Panc1 (cell line): ENCODE results near the gene NCOA6. TPM values are rescaled to one million over a fixed set of nuclear protein-coding genes. Genes with fewer than 3 reads are reported as not detected.

Source experiments
- ATAC-seq: fragments of 200-7000 bp; cut with Tn5 transposase; 2 replicates; pipeline ENCODE4 v1.9.1; 2020; ENCODE audit warnings: mild to moderate bottlenecking, moderate library complexity
- BruUV-seq: library from RNA; stranded (reverse); fragments of 400-500 nt; replicated peaks from 2 replicates; lab custom pipeline; 2021; lab: Mats Ljungman, UMichigan
- CTCF ChIA-PET: fragments of 300-600 bp; sonication (Branson Sonifier 250); formaldehyde crosslinking; loops from one replicate; lab custom pipeline; 2022; ENCODE audit warnings: antibody characterized with exemption; lab: Charles Lee
- POLR2A ChIA-PET: fragments of 300-600 bp; sonication (Branson Sonifier 250); formaldehyde crosslinking; loops from one replicate; lab custom pipeline; 2022; ENCODE audit warnings: antibody characterized with exemption; lab: Charles Lee
- DNase-seq: peaks from one replicate; pipeline ENCODE4 v3.0.0-alpha.2; 2010; ENCODE audit warnings: low read depth, low spot score
- H3K27ac ChIP-seq: 2 replicates; pipeline ENCODE4 v1.5.1; 2011; ENCODE audit warnings: mild to moderate bottlenecking, low read length, inconsistent platforms
- H3K27me3 ChIP-seq: fragments of 200-500 bp; sonication (Bioruptor generic); 2 replicates; pipeline ENCODE4 v1.6.0; 2014; ENCODE audit warnings: low read length, inconsistent platforms; ENCODE audit not compliant: control insufficient read depth, insufficient read depth
- H3K36me3 ChIP-seq: fragments of 200-500 bp; sonication (Bioruptor generic); 2 replicates; pipeline ENCODE4 v1.5.1; 2014; ENCODE audit warnings: inconsistent platforms, mild to moderate bottlenecking, low read length, moderate library complexity; ENCODE audit not compliant: control insufficient read depth, insufficient read depth
- H3K4me1 ChIP-seq: 2 replicates; pipeline ENCODE4 v1.5.1; 2011; ENCODE audit warnings: inconsistent platforms, mild to moderate bottlenecking, low read length, moderate library complexity; ENCODE audit not compliant: control insufficient read depth, insufficient read depth
- H3K4me3 ChIP-seq, 2 experiments: 2 replicates each; pipeline ENCODE4 v1.5.1; 2011 to 2012; ENCODE audit warnings: low read depth in 2 of 2, low read length in 2 of 2, mild to moderate bottlenecking in 2 of 2, inconsistent platforms in 1 of 2, moderate library complexity in 1 of 2
- H3K9me3 ChIP-seq: fragments of 200-500 bp; sonication (Bioruptor generic); 2 replicates; pipeline ENCODE4 v1.5.1; 2014; ENCODE audit warnings: low read depth, mild to moderate bottlenecking, inconsistent platforms, low read length, moderate library complexity; ENCODE audit not compliant: control insufficient read depth, insufficient read depth
- CTCF ChIP-seq: fragments of 450-650 bp; IDR thresholded peaks from 2 replicates; pipeline ENCODE4 v1.5.1; 2017; ENCODE audit warnings: mild to moderate bottlenecking
- POLR2AphosphoS5 ChIP-seq: IDR thresholded peaks from 2 replicates; pipeline ENCODE4 v1.6.1; 2012; ENCODE audit warnings: mild to moderate bottlenecking, low read depth, low read length, moderate library complexity
- REST ChIP-seq, 2 experiments: IDR thresholded peaks; 2 replicates each; pipeline ENCODE4 v1.6.1; 2011 to 2012; ENCODE audit warnings: low read depth in 2 of 2, control low read depth in 1 of 2, low read length in 1 of 2, mild to moderate bottlenecking in 1 of 2, moderate library complexity in 1 of 2; ENCODE audit not compliant: insufficient read depth in 1 of 2
- SIN3A ChIP-seq: IDR thresholded peaks from 2 replicates; pipeline ENCODE4 v1.6.1; 2012; ENCODE audit warnings: low read depth, mild to moderate bottlenecking, low read length, moderate library complexity, borderline replicate concordance; ENCODE audit not compliant: insufficient read depth
- TCF7L2 ChIP-seq: IDR thresholded peaks from 2 replicates; pipeline ENCODE4 v1.6.1; 2011; ENCODE audit warnings: mild to moderate bottlenecking, low read depth, low read length, inconsistent platforms
- in situ Hi-C: cut with HindIII; loops from 2 replicates; pipeline ENCODE4 v1.10.0; 2016; ENCODE audit warnings: low sequenced_read_pairs, low pct_unique_long_range_greater_than_20kb
- intact Hi-C: fragments of 100-400 bp; cut with micrococcal nuclease; formaldehyde crosslinking; loops from one replicate; pipeline ENCODE4 v1.10.0; 2022; ENCODE audit not compliant: unreplicated experiment
- total RNA-seq: library from RNA; stranded (reverse); gene quantifications from one replicate; pipeline ENCODE4 v1.2.1, GENCODE V29; 2021; ENCODE audit not compliant: unreplicated experiment

NCOA6 gene
- total RNA-seq, 1 experiment from 2014 or later = 28.9 TPM

- in situ Hi-C loops = no loop called here
- no peak for DNase-seq
- Histone ChIP-seq H3K9me3 (no peaks in the 10 kb centered on the region), H3K4me1 (no peaks in the 10 kb centered on the region), H3K4me3 (no peak overlapping the region), H3K27me3 (no peaks in the 10 kb centered on the region), H3K36me3 (peaks cover 5% of the 10 kb centered on the region; the same call in 1 of the 2 replicates), H3K27ac (no peak overlapping the region)
- no TSS peak for BruUV-seq
- TF ChIP-seq POLR2AphosphoS5 (no peak), CTCF (no peak), TCF7L2 (no peak), SIN3A (no peak)
- ATAC-seq = no peak
- POLR2A ChIA-PET = interaction anchor here (0.6 kb wide), 1 partner anchor 48 kb away, joined by 3 read pairs; no protein-coding TSS in a partner anchor
- intact Hi-C loops = no loop called here
- CTCF ChIA-PET = no interaction called here
Measured at GRCh38 chr20:34776177-34776576, 49.3 kb downstream of the NCOA6 start.

DNA sequence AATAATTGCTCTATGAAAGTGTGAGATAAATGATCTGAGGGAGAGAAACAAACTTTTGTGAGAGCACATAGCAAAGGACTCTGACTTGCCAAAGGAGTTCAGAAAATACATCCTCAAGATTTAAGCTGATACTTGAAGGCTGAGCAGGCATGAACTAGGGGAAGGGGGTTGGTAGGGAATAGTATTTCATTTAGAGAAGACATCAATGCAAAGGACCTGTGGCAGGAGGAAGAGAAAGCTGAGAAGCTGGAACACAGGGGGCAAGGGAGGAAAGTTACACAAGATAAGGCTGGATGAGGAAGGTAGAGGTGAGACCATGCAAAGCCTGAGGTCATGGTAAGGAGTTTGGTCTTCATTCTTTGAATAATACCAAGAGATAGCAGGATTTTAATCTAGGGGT is 50.6 kb downstream of the NCOA6 start:
- no peak for TF ChIP-seq SIN3A
- TF ChIP-seq REST (IDR thresholded peaks at IDR 0.05; ENCODE audit: insufficient read depth in 1 of 2, low read depth in 2 of 2, low read length in 1 of 2) = no peak
- TF ChIP-seq CTCF = no peak
- TF ChIP-seq POLR2AphosphoS5 = no peak
- no peak for TF ChIP-seq TCF7L2
- no peak overlapping the region for H3K27ac ChIP-seq
- ATAC-seq (no peak), DNase-seq (no peak)
- POLR2A ChIA-PET = interaction anchor here (0.7 kb wide), 1 partner anchor 14 kb away, joined by 14 read pairs; no protein-coding TSS in a partner anchor
- peaks cover 5% of the 10 kb centered on the region; the same call in 1 of the 2 replicates for H3K36me3 ChIP-seq
- H3K4me3 ChIP-seq = no peak overlapping the region
- intact Hi-C loops (no loop called here), in situ Hi-C loops (no loop called here)
- H3K27me3 ChIP-seq = no peaks in the 10 kb centered on the region
- no peaks in the 10 kb centered on the region for H3K9me3 ChIP-seq
- CTCF ChIA-PET = no interaction called here
- BruUV-seq = no TSS peak
- no peaks in the 10 kb centered on the region for H3K4me1 ChIP-seq
